Fibroblast of lung (primary cell): ENCODE measurements around the gene CREB3.

Experiments
- EZH2 ChIP-seq: IDR thresholded peaks from 2 replicates; pipeline ENCODE4 v1.5.1; 2012; ENCODE audit warnings: low read length, control low read depth, mild to moderate bottlenecking; ENCODE audit errors: missing control alignments
- TF ChIP-seq, protein P1 (sequence below), 2 donors: IDR thresholded peaks in 1 of 2; conservative IDR thresholded peaks in 1 of 2; 1 replicate in 1 of 2; 2 replicates in 1 of 2; pipeline ENCODE4 v1.5.1; 2011 to 2012; ENCODE audit warnings: low read length in 2 of 2, control low read depth in 1 of 2, inconsistent platforms in 1 of 2, low read depth in 1 of 2, mild to moderate bottlenecking in 1 of 2

DNA sequence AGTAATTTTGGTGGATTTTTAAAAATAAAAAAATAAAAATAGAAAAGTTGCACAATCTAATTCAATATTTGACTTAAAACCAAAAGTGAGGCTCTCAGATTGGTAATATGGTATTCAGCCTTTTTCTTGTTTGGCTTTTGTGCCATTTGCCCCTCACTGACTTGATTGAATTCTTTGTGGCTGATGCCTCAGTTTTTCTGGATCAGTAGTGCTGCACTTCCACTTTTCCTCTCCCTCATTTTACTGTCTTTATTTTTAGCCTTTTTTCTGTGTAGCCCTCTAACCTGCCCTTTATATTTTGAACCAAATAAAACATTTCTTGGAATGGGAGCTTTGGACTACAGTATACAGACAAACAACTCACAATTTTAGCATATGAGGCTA, 25.4 kb downstream of the CREB3 start:
- TF ChIP-seq, protein P1, sequence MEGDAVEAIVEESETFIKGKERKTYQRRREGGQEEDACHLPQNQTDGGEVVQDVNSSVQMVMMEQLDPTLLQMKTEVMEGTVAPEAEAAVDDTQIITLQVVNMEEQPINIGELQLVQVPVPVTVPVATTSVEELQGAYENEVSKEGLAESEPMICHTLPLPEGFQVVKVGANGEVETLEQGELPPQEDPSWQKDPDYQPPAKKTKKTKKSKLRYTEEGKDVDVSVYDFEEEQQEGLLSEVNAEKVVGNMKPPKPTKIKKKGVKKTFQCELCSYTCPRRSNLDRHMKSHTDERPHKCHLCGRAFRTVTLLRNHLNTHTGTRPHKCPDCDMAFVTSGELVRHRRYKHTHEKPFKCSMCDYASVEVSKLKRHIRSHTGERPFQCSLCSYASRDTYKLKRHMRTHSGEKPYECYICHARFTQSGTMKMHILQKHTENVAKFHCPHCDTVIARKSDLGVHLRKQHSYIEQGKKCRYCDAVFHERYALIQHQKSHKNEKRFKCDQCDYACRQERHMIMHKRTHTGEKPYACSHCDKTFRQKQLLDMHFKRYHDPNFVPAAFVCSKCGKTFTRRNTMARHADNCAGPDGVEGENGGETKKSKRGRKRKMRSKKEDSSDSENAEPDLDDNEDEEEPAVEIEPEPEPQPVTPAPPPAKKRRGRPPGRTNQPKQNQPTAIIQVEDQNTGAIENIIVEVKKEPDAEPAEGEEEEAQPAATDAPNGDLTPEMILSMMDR (conservative IDR thresholded peaks at IDR 0.05 in 1 of 2, IDR thresholded peaks at IDR 0.05 in 1 of 2; ENCODE audit: low read depth in 1 of 2, low read length in 2 of 2): no peak
- no peak for TF ChIP-seq EZH2
